NCI-H2196 treated with DMSO at 0.1 percent for 48 hours (cell line): Measurements from ENCODE around the gene ARHGEF2.
"Not testable (repeated sequence)": the region's sequence is repeated elsewhere in the genome, so short reads cannot be mapped to it uniquely, and the experiment has no call there.

Experiments
- DNase-seq: peaks from one replicate; lab custom pipeline; 2025; ENCODE audit not compliant: unreplicated experiment; lab: John Stamatoyannopoulos, UW

The ARHGEF2 gene

DNA sequence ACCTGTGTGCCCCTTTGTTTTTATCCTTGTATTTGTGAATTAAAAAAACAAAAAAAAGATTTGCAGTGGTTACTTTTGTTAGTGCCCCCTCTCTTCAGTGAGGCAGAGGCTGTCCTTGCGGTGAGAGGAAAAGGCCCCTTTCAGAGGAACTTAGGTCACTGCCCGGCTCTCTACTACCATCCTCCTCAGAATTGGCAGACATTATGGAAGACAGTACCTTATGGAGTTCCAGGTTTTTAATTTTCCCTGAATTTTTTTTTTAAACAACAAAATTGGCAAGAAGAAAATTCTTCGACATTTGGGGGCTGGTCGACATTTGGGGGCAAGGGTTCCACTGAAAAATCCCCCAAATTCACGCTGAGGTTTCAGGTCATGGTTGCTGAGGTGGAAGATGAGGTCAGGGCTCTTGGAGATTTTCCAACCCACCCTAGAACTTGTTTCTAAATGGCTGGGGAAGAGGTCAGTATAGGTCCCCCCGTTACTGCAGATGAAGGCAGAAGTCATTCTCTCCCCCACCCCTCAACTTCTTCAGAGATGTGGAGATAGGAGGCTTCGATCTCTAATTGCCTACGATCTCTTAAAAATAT is 31.6 kb downstream of the ARHGEF2 start:
- no peak for DNase-seq

DNA sequence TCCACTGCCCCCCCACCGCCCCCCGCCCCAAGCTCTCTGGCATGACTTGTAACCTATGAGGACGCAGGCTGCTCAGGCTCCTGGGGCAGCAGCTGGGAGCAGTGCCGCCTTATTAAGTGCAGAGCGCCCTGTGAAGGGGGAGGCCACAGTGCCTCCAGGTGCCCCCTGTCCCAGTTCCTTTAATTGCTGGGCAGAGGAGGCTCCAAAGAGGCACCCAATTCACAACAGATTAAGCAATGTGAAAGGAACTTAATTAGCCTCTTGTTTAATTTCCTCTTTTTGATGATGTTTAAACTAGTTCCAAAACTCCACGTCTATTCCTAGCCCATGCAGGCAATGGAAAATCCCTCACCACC is 33.9 kb downstream of the ARHGEF2 start:
- no peak for DNase-seq

DNA sequence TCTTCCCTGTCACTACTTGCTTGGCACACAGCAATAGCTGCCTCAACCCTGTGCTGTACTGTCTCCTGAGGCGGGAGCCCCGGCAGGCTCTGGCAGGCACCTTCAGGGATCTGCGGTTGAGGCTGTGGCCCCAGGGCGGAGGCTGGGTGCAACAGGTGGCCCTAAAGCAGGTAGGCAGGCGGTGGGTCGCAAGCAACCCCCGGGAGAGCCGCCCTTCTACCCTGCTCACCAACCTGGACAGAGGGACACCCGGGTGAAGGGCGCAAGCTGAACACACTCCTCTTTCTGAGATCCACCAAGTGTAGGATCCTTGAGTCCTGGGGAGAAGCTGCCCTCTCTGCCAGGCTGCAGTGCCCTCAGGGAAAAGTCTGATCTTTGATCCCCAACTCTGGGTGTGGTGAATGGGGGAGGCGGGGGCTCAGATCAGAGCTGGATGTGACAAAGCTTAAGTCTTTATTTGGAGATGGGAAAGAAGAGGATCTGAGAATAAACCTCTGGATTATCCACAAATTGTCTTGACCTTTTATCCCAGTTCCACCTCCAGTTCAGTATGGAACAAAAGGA is 35.7 kb downstream of the ARHGEF2 start:
- DNase-seq: no peak

DNA sequence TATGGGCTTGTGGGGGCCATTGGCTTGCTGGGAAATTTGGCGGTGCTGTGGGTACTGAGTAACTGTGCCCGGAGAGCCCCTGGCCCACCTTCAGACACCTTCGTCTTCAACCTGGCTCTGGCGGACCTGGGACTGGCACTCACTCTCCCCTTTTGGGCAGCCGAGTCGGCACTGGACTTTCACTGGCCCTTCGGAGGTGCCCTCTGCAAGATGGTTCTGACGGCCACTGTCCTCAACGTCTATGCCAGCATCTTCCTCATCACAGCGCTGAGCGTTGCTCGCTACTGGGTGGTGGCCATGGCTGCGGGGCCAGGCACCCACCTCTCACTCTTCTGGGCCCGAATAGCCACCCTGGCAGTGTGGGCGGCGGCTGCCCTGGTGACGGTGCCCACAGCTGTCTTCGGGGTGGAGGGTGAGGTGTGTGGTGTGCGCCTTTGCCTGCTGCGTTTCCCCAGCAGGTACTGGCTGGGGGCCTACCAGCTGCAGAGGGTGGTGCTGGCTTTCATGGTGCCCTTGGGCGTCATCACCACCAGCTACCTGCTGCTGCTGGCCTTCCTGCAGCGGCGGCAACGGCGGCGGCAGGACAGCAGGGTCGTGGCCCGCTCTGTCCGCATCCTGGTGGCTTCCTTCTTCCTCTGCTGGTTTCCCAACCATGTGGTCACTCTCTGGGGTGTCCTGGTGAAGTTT is 36.4 kb downstream of the ARHGEF2 start:
- DNase-seq: no peak

DNA sequence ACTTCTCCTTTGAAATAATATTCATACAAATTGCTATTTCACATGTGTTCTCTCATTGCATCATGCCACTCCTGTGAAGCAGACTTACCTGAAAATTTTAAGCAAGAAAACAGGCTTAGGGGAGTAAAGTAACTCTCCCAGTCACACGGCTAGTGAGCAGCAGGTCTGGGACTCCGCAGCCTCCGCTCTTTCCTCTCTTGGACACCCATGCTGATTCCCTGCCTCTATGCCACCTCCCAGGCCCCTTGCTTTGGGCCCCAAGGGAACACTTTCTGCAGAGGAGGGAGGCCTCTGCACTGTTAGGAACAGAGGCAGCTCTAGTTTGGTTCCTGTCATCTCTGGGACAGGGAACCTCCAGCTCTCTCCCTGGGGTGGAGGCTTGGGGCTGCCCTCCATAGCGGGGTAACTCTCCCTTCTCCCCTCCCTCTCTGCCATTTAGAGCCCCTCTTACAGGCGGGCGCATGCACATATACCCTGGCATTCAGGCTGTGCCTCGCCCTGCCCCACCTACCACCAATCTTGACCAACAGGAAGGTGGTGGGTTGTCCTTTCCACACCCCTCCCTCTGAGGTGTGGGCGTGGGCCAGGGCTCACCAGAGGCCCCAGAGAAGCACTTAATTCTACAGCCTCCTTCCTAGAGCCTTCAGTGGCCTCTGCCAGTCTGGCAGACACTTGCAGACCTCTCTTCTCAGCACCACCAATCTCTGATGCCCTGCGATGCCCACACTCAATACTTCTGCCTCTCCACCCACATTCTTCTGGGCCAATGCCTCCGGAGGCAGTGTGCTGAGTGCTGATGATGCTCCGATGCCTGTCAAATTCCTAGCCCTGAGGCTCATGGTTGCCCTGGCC is 37.1 kb downstream of the ARHGEF2 start, which contains the start of gene RXFP4:
Gene RXFP4, plus strand, starts transcription at position 646 of the 852 bp plus-strand sequence. Its CDS starts 72 bp downstream, at position 718.
- no peak for DNase-seq

DNA sequence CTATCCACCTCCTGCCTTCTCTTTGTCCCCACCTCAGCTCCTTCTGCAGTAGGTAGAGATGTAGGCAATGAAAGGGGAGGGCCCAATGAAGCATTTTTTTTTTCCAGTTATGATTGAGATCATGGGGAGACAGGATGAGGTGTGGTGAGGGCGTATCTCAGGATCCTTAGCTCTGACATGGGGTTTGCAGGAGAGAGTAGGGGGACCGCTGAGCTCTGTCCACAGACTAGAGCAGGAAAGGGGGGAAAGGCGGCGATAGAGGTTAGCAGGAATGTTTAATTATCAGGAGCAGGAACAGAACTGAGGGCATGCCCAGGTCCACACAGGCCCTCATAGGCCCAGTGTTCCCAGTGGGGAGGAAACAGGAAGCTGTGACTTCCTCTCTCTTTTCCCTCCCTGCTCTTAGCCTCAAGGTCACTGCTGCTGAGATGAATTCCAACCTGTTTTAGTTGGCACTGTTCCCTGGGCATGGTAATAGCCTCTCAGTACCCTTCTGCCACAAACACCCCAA is 37.8 kb downstream of the ARHGEF2 start:
- no peak for DNase-seq

DNA sequence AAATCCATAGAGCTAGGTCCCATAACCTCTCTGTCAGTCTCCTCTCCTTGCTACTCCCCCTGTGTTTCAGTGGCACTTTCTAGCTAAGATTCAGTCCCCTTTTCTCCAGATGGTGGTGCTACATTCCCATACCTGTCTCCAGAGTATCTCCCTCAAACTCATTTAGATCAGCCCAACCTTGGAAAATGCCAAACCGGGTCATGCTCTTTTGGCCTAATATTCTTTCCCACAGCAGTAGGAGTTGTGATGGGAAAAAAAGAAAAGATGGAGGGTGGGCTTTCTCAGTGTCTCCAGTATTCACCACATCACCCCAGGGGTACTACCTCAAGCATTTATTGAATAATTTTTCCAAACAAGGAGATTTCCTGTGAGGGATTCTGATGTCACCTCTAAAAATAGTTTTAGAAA is 40.1 kb downstream of the ARHGEF2 start:
- DNase-seq: peak; percentile 36

DNA sequence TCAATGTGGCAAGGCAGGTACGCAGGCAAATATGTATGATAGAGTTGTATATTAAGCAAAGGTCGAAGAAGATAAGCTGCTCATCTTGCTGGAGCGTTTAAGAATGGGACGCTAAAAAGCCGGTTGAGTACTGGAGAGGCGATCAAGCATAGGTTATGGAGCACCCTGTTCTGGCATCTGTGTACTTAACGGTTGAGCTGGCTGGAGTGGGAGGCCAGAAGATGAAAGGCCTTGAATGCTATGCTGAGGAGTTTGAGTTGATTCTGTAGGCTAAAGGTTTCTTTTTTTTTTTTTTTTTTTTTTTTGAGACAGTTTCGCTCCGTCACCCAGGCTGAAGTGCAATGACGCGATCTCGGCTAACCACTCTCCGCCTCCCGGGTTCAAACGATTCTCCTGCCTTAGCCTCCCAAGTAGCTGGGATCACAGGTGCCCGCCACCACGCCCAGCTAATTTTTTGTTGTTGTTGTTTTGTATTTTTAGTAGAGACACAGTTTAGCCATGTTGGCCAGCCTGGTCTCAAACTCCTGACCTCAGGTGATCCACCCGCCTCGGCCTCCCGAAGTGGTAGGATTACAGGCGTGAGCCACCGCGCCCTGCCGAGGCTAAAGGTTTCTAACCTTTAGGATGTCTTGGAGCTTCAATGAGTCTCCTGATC is 43.3 kb downstream of the ARHGEF2 start:
- no peak for DNase-seq

DNA sequence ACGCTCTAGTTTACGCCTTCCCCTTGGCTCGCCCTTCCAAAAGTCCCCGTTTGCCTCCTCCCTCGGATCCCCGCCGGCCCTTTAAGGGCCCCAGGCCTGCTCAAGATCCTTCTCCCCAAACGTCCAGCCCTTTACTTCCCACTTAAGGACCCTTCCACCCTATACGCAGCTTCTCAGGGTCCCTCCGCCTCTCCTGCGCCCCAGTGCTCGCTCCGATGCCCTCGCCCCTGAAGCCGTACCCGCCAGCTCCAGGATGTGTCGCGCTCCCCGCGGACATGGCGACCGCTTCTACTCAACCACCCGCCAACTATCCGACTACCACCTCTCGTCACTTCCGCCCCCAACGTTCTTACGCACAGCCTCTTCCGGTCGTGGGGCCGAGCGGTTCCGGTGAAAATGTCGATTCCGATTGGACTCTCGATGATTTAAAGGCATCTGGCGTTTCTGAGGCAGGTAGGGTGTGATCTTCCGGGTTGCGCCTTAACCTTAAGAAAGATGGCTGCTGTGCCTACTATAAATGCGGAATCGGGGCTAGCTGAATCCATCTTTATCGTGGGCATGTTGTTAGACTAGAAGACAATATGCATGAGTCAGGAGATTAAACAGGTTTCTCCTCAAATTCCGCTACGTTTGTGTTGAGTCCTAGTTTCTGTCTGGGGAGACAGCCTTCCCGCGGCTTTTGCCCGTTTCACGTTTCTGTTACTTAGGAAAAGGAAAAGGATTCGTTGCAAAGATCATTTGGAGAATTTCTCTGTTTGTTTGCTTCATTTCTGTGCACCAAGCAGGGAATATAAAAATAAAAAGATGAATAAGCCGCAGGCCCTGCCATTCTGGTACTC is 44.0 kb downstream of the ARHGEF2 start, which contains the start of gene KHDC4:
Gene KHDC4, minus strand, starts transcription at position 317 of the 839 bp plus-strand sequence. Its CDS starts 40 bp downstream, at position 277.
- DNase-seq: peak; percentile 97

DNA sequence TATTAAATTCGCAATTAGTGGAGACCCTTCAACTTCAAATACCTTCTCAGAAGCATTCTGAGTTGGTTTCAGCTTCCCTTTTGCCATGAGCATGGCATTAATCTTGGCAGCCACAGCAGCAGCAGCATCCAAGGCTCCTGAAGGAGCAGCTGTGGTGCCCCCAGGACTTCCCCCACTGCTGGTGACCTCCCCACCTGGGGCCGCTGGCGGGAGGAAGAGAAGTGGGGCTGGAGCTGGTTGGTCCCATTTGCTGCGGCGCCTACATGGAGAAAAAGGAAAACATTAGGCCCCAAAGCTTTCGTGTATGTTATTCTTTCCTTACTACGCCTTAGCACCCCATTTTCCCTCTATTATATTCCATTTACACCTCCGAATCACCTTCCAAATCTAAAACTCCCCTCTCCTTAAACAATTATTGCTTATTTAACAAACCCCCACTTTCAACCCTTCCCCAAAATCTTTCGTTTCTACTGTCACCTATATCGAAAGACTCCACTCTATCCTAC is 44.7 kb downstream of the ARHGEF2 start:
- DNase-seq: no peak

DNA sequence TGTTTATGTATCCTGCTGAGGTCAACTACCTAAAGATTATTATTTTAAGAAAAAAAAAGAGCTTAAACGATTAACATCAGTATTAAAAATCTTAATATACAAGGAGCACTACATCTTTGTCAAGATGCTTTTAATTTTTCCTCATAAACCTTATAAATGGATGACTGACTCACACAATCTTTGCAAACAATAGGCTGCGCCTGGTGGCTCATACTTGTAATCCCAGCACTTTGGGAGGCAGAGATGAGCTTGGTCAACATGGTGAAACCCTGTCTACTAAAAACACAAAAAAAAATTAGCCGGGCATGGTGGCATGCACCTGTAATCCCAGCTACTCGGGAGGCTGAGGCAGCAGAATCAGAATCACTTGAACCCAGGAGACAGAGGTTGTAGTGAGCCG is 45.9 kb downstream of the ARHGEF2 start:
- DNase-seq: no peak

DNA sequence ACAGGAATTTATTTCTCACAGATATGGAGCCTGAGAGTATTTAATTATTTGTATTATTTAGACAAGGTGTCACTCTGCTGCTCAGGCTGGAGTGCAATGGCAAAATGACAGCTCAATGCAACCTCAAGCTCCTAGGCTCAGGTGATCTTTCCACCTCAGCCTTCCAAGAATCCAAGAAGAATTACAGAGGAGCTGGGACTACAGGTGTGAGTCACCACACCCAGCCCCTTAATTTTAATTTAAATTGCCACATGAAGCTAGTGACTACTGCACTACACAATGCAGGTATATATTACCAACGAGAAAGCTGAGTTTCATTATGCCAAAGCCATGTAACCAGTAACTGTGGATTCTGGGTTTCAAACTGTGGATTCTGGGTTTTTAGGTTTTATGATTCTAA is 46.3 kb downstream of the ARHGEF2 start:
- no peak for DNase-seq

DNA sequence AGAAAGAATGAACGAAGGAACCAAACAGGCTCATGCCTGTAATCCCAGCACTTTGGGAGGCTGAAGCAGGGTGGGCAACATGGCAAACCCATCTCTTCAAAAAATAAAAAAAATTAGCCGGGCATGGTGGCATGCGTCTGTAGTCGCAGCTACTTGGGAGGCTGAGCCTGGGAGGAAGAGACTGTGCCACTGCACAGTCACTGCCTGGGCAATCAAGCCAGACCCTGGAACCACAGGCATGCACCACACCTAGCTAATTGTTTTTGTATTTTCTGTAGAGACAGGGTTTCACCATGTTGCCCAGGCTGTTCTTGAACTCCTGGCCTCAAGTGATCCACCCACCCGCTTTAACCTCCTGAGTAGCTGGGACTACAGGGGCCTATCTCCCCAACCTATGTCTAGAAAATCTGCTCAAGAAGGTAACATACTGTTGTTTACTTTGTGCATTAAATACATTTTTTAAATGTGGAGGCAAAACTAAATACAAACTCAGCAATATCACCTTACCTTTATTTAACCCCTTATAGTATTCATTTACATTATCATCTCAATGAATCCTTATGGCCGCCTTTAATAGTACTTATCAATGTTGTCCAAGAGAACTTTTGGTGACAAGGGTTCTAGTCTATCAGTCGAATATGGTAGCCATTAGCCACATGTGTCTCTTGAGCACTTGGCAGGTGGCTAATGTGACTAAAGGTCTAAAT is 46.9 kb downstream of the ARHGEF2 start:
- no peak for DNase-seq

DNA sequence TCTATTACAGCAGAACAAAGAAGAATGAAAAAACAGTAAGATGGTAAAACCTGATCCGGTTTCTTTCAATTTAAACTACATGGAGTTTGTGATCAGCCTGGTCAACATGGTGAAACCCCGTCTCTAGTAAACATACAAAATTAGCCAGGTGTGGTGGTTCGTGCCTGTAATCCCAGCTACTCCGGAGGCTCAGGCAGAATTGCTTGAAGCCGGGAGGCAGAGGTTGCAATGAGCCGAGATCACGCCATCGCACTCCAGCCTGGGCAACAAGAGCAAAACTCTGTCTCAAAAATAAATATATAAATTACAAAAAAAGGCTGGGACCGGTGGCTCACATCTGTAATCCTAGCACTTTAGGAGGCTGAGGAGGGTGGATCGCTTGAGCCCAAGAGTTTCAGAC is 47.6 kb downstream of the ARHGEF2 start:
- DNase-seq: not testable (repeated sequence)

DNA sequence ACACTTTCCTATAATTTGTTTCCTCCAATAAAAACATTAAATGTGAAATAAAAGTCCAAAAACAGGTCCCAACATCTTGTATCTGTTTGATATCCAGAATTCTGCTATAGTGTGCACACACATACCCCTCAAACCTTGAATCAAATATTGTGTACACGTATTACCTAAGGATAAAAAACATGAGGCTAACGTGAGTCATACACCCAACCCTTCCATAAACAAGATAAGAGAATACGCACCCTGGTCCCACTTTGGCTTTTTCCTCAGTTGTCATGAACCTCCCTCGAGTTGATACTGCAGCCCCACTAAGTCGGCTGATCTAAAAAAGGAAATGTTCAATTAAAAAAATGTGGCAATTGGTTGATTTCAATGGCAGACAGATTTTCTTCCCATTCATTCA is 49.3 kb downstream of the ARHGEF2 start:
- no peak for DNase-seq

DNA sequence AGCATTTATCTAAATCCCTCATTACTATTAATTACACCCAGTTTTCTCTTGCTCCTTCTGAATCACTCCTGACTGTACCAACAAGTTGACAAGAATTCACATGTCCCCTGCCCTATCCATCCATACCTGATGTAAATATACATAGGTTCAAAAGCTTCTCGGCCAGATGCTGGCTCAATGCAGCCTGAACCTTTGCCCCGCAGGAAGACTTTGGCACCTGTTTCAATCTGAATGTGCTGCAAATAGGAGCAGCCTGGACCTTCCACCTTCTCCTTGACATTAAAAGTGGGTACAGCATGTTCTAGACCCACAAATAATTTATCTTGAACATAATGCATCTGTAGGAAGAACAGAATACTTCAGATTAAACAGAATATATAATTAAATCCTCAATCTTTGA is 52.8 kb downstream of the ARHGEF2 start:
- DNase-seq: no peak

DNA sequence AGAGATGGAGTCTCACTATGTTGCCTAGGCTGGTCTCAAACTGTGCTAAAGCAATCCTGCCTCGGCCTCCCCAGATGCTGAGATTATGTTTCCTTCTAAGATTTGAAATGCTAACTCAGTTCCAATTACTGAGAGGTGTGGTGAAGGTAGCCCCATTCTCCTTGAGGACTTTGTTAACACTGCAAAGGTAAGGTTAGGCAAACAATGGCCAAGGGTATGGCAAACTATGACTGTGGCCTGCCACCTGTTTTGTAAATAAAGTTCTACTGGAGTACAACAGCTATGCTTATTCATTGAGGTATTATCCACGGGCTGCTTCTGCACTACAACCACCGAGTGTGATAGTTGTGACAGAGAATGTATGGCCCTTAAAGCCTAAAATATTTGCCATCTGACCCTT is 57.6 kb downstream of the ARHGEF2 start:
- DNase-seq: no peak

DNA sequence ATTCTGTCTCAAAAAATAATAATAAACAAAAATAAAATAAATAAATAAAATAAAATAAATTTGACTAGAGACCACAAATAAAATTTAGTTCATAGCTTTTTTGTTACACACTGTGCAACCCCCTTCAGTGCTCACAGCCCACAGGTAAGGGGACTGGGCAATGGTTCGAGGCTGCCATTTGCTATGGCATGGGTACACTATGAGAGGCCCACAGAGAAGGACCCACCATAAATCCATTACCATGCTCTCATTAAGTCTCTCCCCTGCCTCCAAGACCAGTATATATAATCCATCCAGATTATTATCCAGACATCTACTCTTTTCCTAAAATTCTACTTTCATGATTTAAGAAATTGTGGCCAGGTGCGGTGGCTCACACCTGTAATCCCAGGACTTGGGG is 58.5 kb downstream of the ARHGEF2 start:
- DNase-seq: no peak

DNA sequence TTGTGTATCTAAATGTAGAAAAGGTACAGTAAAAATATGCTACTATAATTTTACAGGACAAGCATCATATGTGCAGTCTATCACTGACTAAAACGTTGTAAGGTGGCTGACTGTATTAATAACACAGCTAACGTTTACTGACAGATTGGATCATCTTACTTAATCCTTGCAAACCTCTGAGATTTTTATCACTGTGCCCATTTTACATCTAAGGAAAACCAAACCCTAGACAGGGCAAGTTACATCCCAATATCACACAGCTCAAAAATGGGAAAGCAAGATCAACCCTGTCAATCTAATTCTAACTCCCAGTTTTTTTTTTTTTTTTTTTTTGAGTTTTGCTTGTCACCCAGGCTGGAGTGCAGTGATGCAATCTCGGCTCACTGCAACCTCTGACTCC is 59.7 kb downstream of the ARHGEF2 start:
- no peak for DNase-seq
